Measurements from ENCODE around the gene SERPINB1.
"Not testable (repeated sequence)": the region's sequence is repeated elsewhere in the genome, so short reads cannot be mapped to it uniquely, and the experiment has no call there.

SERPINB1 gene

DNA sequence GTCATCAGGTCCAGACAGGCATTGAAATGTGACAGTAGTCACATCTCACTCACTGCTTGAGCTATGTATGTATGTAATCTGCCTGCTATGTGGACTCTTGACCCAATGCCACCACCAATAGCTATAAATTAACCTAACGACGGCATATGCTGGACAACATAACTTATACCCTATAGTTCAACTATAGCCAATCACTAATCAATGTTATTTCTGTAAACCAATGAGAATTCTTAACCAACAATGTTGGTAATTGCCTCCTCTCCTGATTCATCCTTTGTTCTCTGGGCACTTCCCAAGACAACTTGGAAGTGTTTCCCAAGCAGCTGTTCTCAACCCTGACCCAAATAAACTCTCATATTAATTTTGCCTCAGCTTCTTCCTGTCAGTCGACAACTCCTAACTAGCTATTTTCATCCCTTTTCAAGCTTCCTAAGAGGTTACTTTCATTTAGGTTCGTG is 24.1 kb upstream of the SERPINB1 start:
- DNase-seq, result no peak

DNA sequence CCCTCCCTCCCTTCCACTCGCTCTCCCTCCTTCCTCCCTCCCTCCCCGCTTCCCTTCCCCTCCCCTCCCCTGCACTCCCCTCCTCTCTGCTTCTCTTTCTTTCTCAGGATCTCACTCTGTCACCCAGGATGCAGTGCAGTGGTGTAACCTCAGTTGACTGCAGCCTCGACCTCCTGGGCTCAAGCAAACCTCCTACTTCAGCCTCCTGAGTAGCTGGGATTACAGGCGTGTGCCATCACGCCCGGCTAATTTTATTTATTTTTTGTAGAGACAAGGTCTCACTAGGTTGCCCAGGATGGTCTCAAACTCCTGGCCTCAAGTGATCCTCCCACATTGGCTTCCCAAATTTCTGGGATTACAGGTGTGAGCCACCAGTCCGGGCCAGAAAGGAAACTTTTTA is 23.6 kb upstream of the SERPINB1 start:
- no peak for DNase-seq

DNA sequence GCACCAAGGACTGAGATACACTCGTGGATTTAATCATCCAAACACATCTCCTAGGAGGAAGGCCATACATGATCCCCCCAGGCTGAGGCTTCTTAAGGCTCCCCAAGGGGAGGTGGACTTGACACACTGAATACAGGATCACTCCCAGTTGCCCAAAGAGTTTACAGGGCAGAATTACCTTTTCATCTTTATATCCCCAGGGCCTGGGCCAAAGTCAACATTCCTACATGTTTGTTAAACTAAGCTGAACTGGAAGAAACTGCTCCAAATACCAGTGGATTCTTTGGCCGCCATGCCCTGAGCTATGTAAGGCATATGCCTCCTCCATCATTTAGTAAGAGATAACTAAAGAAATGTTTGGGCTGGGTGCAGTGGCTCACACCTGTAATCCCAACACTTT is 22.2 kb upstream of the SERPINB1 start:
- DNase-seq, result no peak

DNA sequence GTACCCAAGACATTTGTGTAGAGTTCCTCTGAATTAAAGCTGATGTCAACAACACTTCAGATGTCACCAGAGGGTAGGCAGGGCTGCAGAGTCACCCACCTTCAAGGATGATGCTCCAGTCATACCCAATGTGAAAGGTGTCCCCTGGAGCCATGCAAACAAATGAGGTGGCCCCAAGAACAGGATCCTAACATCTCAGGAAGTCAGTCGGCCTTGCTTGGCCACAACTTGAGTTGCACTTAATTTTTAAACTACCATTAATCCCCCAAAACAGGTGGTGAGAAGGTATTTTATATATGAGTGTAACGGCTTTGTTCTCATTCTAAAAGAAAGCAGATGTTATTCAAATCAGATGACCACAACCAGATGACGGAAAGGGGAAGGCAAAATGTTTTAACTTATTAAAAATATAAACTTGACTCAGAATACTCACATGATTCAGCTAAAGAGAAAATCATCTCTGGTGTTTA is 21.1 kb upstream of the SERPINB1 start:
- DNase-seq, result no peak

DNA sequence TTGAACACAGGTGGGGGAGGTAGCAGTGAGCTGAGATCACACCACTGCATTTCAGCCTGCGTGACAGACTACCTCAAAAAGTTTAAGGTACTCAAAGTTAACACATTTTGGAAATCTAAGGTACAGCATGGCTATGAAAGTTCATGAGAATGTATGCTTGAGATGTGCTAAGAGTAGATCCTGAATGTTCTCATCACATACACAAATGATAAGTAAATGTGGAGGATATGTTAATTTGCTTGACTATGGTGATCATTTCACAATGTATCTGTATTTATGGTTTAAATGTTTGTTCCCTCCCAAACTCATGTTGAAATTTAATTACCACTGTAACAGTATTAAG is 20.1 kb upstream of the SERPINB1 start:
- no peak for DNase-seq

DNA sequence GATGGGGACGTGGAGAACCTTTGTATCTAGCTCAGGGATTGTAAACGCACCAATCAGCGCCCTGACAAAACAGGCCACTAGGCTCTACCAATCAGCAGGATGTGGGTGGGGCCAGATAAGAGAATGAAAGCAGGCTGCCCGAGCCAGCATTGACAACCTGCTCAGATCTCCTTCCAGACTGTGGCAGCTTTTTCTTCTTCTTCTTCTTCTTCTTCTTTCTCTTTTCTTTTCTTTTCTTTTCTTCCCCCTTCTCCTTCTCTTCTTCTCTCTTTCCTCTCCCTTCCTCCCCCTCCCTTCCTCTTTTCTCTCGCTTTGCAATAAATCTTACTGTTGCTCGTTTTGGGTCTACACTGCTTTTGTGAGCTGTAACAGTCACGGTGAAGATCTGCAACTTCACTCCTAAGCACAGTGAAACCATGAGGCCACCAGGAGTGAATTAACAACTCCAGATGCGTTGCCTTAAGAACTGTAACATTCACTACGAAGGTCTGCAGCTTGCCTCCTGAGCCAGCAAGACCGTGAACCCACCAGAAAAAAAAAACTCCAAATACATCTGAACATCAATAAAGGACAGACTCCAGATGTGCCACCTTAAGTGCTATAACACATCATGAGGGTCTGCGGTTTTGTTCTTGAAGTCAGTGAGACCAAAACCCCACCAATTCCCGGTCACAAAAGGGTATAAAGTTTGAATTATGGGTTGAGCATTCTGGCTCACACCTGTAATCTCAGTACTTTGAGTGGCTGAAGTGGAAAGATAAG is 19.6 kb upstream of the SERPINB1 start:
- DNase-seq, result no peak

DNA sequence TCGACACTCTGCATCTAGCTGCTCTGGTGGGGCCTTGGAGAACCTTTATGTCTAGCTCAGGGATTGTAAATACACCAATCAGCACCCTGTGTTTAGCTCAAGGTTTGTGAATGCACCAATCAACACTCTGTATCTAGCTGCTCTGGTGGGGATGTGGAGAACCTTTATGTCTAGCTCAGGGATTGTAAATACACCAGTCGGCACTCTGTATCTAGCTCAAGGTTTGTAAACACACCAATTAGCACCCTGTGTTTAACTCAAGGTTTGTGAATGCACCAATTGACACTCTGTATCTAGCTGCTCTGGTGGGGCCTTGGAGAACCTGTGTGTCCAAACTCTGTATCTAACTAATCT is 19.0 kb upstream of the SERPINB1 start:
- not testable (repeated sequence) for DNase-seq

DNA sequence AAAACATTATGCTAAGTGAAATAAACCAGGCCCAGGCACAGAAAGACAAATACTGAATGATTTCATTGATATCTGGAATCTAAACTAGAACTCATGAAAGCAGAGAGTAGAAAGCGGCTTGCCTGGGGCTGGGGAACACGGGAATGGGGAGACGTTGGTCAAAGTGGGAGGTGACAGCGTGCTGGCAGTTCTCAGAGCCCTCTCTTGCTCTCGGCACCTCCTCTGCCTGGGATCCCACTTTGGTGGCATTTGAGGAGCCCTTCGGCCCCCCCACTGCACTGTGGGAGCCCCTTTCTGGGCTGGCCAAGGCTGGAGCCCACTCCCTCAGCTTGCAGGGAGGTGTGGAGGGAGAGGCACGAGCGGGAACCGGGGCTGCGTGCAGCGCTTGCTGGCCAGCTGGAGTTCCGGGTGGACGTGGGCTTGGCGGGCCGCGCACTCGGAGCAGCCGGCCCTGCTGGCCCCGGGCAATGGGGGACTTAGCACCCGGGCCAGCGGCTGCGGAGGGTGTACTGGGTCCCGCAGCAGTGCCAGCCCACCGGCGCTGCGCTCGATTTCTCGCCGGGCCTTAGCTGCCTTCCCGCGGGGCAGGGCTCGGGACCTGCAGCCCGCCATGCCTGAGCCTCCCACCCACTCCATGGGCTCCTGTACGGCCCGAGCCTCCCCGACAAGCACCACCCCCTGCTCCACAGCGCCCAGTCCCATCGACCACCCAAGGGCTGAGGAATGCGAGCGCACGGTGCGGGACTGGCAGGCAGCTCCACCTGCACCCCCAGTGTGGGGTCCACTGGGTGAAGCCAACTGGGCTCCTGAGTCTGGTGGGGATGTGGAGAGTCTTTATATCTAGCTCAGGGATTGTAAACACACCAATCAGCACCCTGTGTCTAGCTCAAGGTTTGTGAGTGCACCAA is 18.4 kb upstream of the SERPINB1 start:
- DNase-seq, result not testable (repeated sequence)

DNA sequence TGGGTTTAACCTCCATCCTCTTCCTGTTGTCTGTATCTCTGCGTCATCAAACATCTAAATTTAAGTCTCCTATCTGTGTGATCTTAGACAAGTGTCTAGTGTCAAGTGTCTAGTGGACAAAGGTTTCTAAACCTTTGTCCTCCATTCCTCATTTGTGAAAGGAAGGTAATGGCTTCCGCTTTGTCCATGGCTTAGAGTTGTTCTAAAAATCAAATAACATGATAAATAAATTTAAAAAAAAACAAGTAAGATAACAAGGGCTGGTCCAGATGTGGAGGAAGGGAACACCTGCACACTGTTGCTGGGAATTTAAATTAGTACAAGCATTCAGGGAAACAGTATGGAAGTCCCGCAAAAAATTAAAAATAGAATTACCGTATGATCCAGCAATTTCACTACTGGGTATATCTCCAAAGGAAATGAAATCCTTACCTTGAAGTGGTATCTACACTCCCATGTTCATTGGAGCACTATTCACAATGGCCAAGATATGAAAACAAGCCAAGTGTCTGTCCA is 17.6 kb upstream of the SERPINB1 start:
- DNase-seq, result no peak

DNA sequence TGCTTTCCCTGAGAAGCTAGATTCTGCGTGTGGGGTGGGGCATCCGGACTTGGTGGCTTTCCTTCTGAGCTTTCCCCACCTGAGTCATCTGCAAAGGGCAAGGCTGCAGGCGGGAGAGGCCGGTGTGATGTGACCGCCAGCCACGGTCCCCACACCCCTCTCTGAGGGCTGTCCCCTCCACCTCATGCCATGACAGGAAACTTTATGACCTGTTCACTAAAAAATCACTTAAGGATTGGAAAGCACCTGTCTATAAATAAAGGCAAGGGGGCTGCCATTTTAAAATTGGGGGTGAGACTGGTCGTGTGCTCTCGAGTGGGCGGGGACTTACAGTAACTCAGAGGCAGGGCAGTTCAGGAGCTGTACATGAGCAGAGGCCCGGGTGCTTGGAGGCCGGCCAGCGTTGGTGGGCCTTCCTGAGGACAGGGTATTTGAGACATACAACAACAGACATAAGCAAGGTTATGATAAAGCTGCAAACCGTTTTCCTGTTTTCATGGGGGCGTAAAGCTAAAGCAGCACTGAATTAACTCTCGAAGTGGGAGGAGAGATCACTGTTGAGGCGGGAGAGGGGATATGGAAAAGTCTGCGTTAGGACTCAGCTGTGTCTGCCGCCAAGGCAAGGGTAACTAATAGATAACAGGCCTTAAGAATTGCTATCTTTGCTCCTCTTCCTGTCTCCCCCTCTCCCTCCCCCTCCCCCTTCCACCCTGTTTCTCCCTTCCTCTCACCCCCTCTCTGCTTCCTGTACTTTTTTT is 16.1 kb upstream of the SERPINB1 start:
- no peak for DNase-seq

DNA sequence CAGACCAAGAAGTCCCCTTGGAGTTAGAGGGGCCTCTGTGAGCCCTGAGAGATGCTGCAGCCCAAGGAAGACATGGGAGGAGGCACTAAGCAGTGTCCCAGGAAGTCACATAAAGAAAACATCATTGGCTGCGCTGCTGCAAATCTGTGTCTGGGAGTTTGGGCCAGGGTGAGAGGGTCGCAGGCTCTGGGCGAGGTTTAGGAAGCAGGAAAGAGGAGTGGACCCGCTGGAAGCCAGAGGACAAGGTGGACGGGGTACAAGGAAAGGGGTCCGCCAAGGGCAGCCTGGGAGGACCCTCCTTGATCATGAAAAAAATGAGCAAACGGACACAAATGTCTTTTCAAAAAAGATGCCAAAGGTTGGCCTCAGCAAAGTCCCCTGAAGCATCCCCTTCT is 15.5 kb upstream of the SERPINB1 start:
- DNase-seq, result no peak

DNA sequence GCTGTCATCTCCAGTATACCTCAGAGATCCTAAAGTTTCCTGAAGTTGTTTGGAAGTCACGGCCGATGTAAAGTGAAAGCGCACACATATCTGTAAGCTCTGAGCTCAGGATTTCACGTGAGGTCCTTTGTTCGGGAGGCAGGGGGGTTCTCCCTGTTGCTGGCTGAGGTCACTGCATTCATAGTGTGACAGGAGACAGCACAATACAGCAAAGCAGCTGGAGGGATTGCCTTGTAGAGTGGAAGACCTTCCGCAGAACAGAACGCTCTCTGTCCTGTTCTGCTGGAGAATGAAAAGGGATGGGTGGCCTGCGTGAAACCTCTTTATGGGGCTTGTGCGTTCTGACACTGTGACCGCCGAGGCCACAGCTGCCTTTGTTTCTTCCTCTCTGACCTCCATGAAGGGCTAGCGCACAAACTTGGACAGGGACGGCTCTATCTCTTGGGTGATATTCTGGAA is 13.4 kb upstream of the SERPINB1 start:
- no peak for DNase-seq

DNA sequence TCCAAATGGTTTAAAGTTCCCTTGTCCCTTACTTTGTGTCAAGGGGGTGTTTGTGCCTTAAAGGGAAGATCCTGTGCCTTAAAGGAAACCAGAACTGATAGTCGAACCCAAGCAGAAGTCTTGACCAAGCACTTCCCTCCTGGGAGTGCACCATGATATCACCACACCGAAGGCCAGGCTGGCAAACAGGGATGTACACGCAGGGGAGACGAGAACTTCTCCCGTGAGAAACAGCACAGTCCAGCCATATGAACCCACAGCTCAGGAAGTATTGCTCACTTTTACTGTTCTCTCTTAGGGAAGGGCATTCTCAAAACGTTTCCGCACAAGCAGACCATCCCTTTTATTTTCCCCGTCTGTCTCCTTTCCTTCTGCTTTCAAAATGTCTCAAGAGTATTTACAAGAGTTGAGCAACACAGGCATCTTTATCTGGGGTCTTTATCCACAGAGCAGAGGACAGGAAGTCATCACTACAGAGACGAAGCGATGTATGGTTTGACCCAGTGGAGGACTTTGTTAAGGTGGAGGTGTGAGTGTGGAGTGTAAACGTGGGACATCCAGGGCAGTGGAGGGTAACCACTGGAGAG is 12.8 kb upstream of the SERPINB1 start:
- no peak for DNase-seq

DNA sequence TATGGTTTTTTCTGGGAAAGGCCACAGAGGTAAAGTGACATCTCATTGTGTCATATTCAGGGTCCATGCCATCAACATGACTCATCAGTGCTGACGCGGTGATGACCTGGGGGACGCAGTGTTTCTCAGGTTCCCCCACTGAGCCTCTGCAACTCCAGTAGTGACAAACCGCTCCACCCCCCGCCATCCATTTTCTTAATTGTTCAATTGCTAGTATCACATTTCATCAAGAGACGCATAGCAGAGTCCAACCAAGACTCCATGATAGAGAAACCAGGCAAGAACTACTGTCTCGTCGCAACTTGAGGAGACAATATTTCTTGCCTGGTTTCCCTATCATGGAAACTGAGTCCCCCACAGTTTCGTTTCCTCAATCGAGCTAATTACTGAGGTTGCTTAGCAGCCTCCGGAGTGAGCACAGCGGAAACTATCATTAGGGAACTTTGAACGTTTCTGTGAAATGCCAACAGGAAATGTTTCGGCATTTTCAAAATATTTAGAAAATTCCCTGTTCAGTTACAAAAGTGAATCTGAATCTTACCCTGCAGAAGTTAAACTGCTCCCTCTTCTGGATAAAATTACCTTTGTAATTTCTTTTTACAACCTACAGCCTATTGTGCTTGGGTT is 12.2 kb upstream of the SERPINB1 start:
- no peak for DNase-seq

DNA sequence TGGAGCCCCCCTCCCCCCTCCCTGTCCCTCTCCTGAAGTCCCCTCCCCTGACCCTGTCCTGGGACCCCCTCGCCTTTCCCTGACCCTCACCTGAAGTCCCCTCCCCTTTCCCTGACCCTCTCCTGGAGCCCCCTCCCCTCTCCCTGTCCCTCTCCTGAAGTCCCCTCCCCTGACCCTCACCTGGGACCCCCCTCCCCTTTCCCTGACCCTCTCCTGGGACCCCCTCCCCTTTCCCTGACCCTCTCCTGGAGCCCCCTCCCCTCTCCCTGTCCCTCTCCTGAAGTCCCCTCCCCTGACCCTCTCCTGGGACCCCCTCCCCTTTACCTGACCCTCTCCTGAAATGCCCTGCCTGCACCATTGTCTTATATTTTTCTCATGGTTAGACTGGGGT is 11.7 kb upstream of the SERPINB1 start:
- not testable (repeated sequence) for DNase-seq

DNA sequence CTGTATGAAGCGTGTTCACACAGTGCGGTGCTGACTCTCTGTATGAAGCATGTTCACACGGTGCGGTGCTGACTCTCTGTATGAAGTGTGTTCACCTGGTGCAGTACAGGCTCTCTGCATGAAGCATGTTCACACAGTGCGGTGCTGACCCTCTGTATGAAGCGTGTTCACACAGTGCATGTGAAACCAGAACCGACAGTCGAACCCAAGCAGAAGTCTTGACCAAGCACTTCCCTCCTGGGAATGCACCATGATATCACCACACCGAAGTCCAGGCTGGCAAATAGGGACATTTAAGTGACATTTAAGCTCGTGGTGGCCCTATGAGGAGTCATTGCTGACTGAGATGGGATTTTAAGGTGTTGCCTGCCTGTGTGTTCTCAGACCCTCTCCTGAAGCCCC is 11.3 kb upstream of the SERPINB1 start:
- no peak for DNase-seq

DNA sequence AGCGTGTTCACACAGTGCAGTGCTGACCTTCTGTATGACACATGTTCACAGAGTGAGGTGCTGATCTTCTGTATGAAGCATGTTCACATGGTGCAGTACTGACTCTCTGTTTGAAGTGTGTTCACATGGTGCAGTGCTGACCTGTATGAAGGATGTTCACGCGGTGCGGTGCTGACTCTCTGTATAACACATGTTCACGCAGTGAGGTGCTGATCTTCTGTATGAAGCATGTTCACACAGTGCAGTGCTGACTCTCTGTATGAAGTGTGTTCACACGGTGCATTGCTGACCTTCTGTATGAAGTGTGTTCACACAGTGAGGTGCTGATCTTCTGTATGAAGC is 10.8 kb upstream of the SERPINB1 start:
- DNase-seq, result no peak

DNA sequence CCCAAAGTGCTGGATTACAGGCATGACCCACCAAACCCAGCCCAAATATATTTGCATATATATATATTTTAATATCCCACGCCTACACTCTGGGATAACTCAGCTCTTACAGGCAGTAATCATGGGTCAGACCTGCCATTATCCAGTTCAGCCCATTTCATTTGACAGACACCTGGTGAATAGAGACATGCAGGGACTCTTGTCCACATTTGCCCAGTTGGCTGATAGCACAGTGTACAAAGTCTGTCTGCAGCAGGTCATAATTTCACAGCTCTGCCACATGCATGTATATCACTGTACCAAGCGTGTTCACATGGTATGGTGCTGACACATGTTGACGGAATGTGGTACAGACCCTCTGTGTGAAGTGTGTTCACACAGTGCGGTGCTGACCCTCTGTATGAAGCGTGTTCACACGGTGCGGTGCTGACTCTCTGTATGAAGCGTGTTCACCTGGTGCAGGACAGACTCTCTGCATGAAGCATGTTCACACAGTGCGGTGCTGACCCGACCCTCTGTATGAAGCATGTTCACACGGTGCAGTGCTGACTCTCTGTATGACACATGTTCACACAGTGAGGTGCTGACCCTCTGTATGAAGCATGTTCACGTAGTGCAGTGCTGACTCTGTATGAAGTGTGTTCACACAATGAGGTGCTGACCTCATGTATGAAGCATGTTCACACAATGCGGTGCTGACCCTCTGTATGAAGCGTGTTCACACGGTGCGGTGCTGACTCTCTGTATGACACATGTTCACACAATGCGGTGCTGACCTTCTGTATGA is 10.3 kb upstream of the SERPINB1 start:
- DNase-seq, result no peak

DNA sequence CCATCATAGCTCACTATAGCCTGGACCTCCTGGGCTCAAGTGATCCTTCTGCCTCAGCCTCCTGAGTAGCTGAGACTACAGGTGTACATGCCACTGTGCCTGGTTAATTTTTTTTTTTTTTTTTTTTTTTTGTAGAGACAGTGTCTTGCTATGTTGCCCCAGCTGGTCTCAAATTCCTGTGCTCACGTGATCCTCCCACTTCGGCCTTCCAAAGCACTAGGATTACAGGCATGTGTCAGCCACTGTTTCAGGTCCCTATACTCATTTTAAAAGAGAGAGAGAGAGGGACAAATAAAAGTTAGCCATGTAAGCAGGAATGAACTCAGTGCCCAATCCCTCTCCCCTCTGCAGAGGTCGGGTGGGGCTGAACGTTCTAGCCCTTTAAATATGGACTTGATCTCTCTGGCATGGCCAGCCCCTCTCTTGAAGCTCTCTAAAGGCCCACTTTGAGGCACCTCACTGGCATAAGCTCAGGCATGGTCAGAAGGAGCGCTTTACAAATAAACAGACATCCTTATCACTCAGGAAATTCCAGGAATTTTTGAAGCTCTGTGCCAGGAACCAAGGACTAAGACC is 9.0 kb upstream of the SERPINB1 start:
- no peak for DNase-seq

DNA sequence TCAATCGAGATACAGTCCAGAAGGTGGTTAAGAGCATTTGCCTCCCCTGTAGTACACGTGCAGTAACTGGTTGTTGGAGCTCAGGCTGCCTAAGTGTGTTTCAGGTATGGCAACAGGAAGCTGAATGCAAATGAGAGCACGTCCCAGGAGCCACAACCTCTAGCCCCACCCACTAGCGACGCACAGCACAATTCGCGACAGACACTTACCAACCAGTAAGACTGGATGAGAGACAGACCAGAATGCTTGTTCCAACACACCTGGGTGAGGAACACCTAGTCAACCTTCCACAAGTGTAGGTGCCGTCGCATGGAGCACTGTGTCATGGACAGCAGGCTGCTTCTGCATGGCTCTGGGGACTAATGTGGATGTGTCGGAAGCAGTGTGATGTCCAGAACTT is 7.2 kb upstream of the SERPINB1 start:
- DNase-seq, result no peak

DNA sequence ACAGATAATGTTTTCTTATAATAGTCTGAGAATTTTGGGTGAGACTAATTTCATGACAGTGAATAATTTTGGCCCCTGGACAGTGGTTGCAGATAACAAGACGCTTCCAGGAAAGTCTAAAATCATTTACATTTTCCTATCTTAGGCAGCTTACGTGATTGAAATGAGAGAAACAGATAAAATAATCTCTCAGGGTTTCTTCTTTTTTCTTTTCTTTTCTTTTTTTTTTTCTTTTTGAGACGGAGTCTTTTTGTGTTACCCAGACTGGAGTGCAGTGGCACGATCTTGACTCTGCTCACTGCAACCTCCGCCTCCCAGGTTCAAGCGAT is 4.2 kb upstream of the SERPINB1 start:
- no peak for DNase-seq
